B cell (primary cell): ENCODE data around the gene COL3A1. TPM values are rescaled to one million over a fixed set of nuclear protein-coding genes. Genes with fewer than 3 reads are reported as not detected.

Experiments
- ATAC-seq: fragments of 200-7000 bp; cut with Tn5 transposase; one replicate; pipeline ENCODE4 v1.10.0; 2021; ENCODE audit warnings: low read depth, mild to moderate bottlenecking, moderate number of reproducible peaks, moderate library complexity
- CTCF ChIA-PET: fragments of 350-600 bp; sonication (Branson Sonifier 250); formaldehyde crosslinking; loops from one replicate; lab custom pipeline; 2021; ENCODE audit warnings: antibody characterized with exemption, inconsistent platforms; lab: Charles Lee
- POLR2A ChIA-PET: fragments of 350-600 bp; sonication (Branson Sonifier 250); formaldehyde crosslinking; loops from one replicate; lab custom pipeline; 2021; ENCODE audit warnings: antibody characterized with exemption; lab: Charles Lee
- DNase-seq: peaks from one replicate; pipeline ENCODE4 v3.0.0; 2013
- H2AFZ ChIP-seq: 2 replicates; pipeline ENCODE4 v1.6.1; 2012; ENCODE audit warnings: mild to moderate bottlenecking, low read depth, low read length; ENCODE audit not compliant: insufficient read depth, poor library complexity, severe bottlenecking
- H3K27ac ChIP-seq, 2 donors: 1 replicate in 1 of 2; 2 replicates in 1 of 2; pipeline ENCODE4 v1.5.1; 2012 to 2013; ENCODE audit warnings: low read length in 2 of 2, mild to moderate bottlenecking in 2 of 2, moderate library complexity in 1 of 2
- H3K27me3 ChIP-seq, 4 experiments: fragments of 200-600 bp in 1 of 4; sonication (generic) in 1 of 4; replicated peaks in 1 of 4; 1 replicate in 2 of 4; 2 replicates in 2 of 4; pipeline versions ENCODE4 v1.6.1 to v1.7.0; 2013 to 2016; ENCODE audit warnings: low read length in 3 of 4, mild to moderate bottlenecking in 2 of 4, mixed read lengths in 1 of 4, moderate library complexity in 1 of 4; ENCODE audit not compliant: insufficient read depth in 4 of 4, control insufficient read depth in 3 of 4; ENCODE audit errors: control extremely low read depth in 1 of 4
- H3K36me3 ChIP-seq, 2 experiments: replicated peaks in 1 of 2; 1 replicate in 1 of 2; 2 replicates in 1 of 2; pipeline versions ENCODE4 v1.6.1 to v1.7.1; 2013; ENCODE audit warnings: low read length in 1 of 2; ENCODE audit not compliant: insufficient read depth in 2 of 2, control insufficient read depth in 1 of 2; ENCODE audit errors: control extremely low read depth in 1 of 2, extremely low read depth in 1 of 2
- H3K4me1 ChIP-seq, 2 donors: fragments of 200-600 bp in 1 of 2; sonication (generic) in 1 of 2; 1 replicate in 1 of 2; 2 replicates in 1 of 2; pipeline versions ENCODE4 v1.5.1 to v1.6.1; 2013 to 2017; ENCODE audit warnings: low read length in 2 of 2; ENCODE audit not compliant: control insufficient read depth in 2 of 2, insufficient read depth in 2 of 2
- H3K4me2 ChIP-seq: replicated peaks from 2 replicates; pipeline ENCODE3; 2012; ENCODE audit warnings: mild to moderate bottlenecking, low read depth, low read length; ENCODE audit not compliant: poor library complexity, severe bottlenecking
- H3K4me3 ChIP-seq, 5 experiments: fragments of 200-600 bp in 1 of 5; sonication (generic) in 1 of 5; 1 replicate in 3 of 5; 2 replicates in 2 of 5; pipeline versions ENCODE4 v1.5.1 to v1.7.0; 2011 to 2016; ENCODE audit warnings: low read length in 4 of 5, mild to moderate bottlenecking in 4 of 5, low read depth in 2 of 5, control low read depth in 1 of 5, moderate library complexity in 1 of 5; ENCODE audit not compliant: insufficient read depth in 1 of 5; ENCODE audit errors: control extremely low read depth in 1 of 5, extremely low read depth in 1 of 5
- H3K79me2 ChIP-seq: fragments of 200-600 bp; sonication (generic); one replicate; pipeline ENCODE4 v1.6.0; 2016; ENCODE audit warnings: low read length; ENCODE audit not compliant: control insufficient read depth, insufficient read depth
- H3K9ac ChIP-seq: fragments of 200-600 bp; sonication (generic); 2 replicates; pipeline ENCODE4 v1.6.1; 2017; ENCODE audit warnings: mild to moderate bottlenecking, low read length, moderate library complexity
- H3K9me3 ChIP-seq, 3 donors: one replicate each; pipeline versions ENCODE4 v1.6.1 to v1.7.1; 2013; ENCODE audit warnings: low read length in 2 of 3; ENCODE audit not compliant: control insufficient read depth in 2 of 3, insufficient read depth in 1 of 3; ENCODE audit errors: control extremely low read depth in 1 of 3
- H4K20me1 ChIP-seq: 2 replicates; pipeline ENCODE4 v1.6.0; 2012; ENCODE audit warnings: mild to moderate bottlenecking, low read length; ENCODE audit not compliant: insufficient read depth, control insufficient read depth, poor library complexity, severe bottlenecking
- H3K27ac Mint-ChIP-seq: one replicate; pipeline ENCODE4 v1.8.0; 2021; ENCODE audit warnings: mixed read lengths
- H3K27me3 Mint-ChIP-seq: one replicate; pipeline ENCODE4 v1.8.0; 2021; ENCODE audit warnings: mixed read lengths
- H3K4me1 Mint-ChIP-seq: one replicate; pipeline ENCODE4 v1.8.0; 2021; ENCODE audit warnings: mixed read lengths
- H3K4me3 Mint-ChIP-seq: one replicate; pipeline ENCODE4 v1.8.0; 2021; ENCODE audit warnings: mixed read lengths
- H3K9me3 Mint-ChIP-seq: one replicate; pipeline ENCODE4 v1.8.0; 2022; ENCODE audit warnings: mixed read lengths; ENCODE audit not compliant: insufficient read depth
- EZH2 ChIP-seq: IDR thresholded peaks from 2 replicates; pipeline ENCODE4 v1.6.1; 2012; ENCODE audit warnings: borderline replicate concordance, low read depth, mild to moderate bottlenecking, moderate library complexity, low read length; ENCODE audit not compliant: insufficient read depth, poor library complexity, severe bottlenecking
- WGBS: methylation state at CpG from one replicate; pipeline ENCODE4 v1.1.5; 2013; ENCODE audit warnings: missing lambda C conversion rate; ENCODE audit not compliant: insufficient coverage; 5-methylcytosine and 5-hydroxymethylcytosine counted together
- intact Hi-C: fragments of 100-400 bp; cut with micrococcal nuclease; formaldehyde crosslinking; loops from one replicate; pipeline ENCODE4 v1.10.0; 2022
- polyA plus RNA-seq: library from polyadenylated mRNA; depleted of rRNA; stranded (reverse); fragments of >200 nt; gene quantifications from 2 replicates; pipeline ENCODE4 v1.2.3, GENCODE V29; 2012
- total RNA-seq, 2 donors: library from RNA; stranded (reverse); fragments of 120-200 nt in 1 of 2; gene quantifications; 1 replicate in 1 of 2; 2 replicates in 1 of 2; pipeline versions ENCODE4 v1.2.3 to v1.2.4, GENCODE V29; 2013 to 2022
- TF ChIP-seq, protein P1 (sequence below): fragments of 200-600 bp; IDR thresholded peaks from one replicate; pipeline ENCODE4 v1.8.0; 2022; ENCODE audit warnings: antibody characterized with exemption, mild to moderate bottlenecking

COL3A1 gene
- total and polyA plus RNA-seq, 2 donors (not counting 1 experiment from before 2014, with no cell fraction given), result not detected

DNA sequence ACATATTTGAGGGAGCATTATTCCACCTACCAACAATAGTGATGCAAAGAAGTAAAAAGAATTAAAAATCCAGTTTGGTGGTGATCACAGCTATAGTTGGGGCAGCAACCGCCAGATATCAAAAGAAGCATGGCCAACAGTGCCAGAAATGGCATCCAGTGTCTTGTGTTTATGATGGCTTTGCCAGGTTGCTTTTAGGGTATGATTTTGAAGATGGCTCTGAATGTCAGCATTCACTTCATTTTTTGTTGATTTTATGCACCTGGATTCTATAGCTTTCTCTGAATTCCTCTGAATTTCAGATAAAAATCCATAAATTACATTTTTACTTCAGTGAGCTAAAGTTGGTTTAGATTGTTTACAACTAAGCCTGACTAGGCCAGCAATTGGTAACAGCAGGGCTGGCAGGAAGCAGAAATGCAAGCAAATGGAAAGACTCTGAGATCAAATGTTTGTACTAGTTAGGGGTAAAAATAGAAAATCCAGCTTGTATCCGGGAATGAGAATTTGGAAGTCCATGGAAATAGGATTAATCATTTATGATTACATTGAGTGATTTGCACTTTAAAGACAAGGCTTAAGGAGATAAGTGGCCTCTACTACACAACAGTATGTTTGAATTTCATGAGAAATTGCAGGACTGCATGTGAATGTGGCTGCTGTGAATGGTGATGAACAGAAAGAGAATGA, 40.4 kb downstream of the COL3A1 start:
- ATAC-seq (no peak), DNase-seq (no peak)
- Histone ChIP-seq H2AFZ (no peak overlapping the region), H3K4me1 (no peaks in the 10 kb centered on the region), H4K20me1 (no peaks in the 10 kb centered on the region), H3K27ac (no peak overlapping the region), H3K4me2 (no peak overlapping the region), H3K79me2 (no peaks in the 10 kb centered on the region), H3K9me3 (no peaks in the 10 kb centered on the region), H3K4me3 (no peak overlapping the region), H3K36me3 (no peaks in the 10 kb centered on the region), H3K9ac (no peak overlapping the region), H3K27me3 (no peaks in the 10 kb centered on the region)
- ChIA-PET CTCF (no interaction called here), POLR2A (no interaction called here)
- H3K4me1 Mint-ChIP-seq, result no peaks in the 10 kb centered on the region
- H3K9me3 Mint-ChIP-seq, result no peaks in the 10 kb centered on the region
- no peak overlapping the region for H3K27ac Mint-ChIP-seq
- H3K27me3 Mint-ChIP-seq, result no peaks in the 10 kb centered on the region
- no peak overlapping the region for H3K4me3 Mint-ChIP-seq
- WGBS, result 100% methylated on average over 1 of the region's 2 CpGs
- intact Hi-C loops, result no loop called here
- TF ChIP-seq, protein P1, sequence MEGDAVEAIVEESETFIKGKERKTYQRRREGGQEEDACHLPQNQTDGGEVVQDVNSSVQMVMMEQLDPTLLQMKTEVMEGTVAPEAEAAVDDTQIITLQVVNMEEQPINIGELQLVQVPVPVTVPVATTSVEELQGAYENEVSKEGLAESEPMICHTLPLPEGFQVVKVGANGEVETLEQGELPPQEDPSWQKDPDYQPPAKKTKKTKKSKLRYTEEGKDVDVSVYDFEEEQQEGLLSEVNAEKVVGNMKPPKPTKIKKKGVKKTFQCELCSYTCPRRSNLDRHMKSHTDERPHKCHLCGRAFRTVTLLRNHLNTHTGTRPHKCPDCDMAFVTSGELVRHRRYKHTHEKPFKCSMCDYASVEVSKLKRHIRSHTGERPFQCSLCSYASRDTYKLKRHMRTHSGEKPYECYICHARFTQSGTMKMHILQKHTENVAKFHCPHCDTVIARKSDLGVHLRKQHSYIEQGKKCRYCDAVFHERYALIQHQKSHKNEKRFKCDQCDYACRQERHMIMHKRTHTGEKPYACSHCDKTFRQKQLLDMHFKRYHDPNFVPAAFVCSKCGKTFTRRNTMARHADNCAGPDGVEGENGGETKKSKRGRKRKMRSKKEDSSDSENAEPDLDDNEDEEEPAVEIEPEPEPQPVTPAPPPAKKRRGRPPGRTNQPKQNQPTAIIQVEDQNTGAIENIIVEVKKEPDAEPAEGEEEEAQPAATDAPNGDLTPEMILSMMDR, result no peak
- no peak for TF ChIP-seq EZH2

GRCh38 chr2:189015359-189015758, 41.2 kb downstream of the COL3A1 start:
- Histone ChIP-seq H3K27me3 (no peaks in the 10 kb centered on the region), H2AFZ (no peak overlapping the region), H3K4me3 (no peak overlapping the region), H4K20me1 (no peaks in the 10 kb centered on the region), H3K27ac (no peak overlapping the region), H3K4me2 (no peak overlapping the region), H3K36me3 (no peaks in the 10 kb centered on the region), H3K4me1 (no peaks in the 10 kb centered on the region), H3K9me3 (no peaks in the 10 kb centered on the region), H3K79me2 (no peaks in the 10 kb centered on the region), H3K9ac (no peak overlapping the region)
- H3K27me3 Mint-ChIP-seq, result no peaks in the 10 kb centered on the region
- ChIA-PET CTCF (no interaction called here), POLR2A (no interaction called here)
- ATAC-seq (no peak), DNase-seq (no peak)
- no peaks in the 10 kb centered on the region for H3K4me1 Mint-ChIP-seq
- intact Hi-C loops, result no loop called here
- H3K4me3 Mint-ChIP-seq, result no peak overlapping the region
- no peak overlapping the region for H3K27ac Mint-ChIP-seq
- no peaks in the 10 kb centered on the region for H3K9me3 Mint-ChIP-seq
- no peak for TF ChIP-seq EZH2
- TF ChIP-seq, protein P1, result no peak
- no CpG with 5 or more reads among the region's 1 CpG for WGBS
